Measurements from ENCODE around the gene HJURP.

Gene HJURP

GRCh38 chr2:233848276-233848675 lies 6.1 kb downstream of the HJURP start (continued):
- TF ChIP-seq, protein P1, sequence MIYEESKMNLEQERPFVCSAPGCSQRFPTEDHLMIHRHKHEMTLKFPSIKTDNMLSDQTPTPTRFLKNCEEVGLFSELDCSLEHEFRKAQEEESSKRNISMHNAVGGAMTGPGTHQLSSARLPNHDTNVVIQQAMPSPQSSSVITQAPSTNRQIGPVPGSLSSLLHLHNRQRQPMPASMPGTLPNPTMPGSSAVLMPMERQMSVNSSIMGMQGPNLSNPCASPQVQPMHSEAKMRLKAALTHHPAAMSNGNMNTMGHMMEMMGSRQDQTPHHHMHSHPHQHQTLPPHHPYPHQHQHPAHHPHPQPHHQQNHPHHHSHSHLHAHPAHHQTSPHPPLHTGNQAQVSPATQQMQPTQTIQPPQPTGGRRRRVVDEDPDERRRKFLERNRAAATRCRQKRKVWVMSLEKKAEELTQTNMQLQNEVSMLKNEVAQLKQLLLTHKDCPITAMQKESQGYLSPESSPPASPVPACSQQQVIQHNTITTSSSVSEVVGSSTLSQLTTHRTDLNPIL (CRISPR knock-in tag; IDR thresholded peaks at IDR 0.05; ENCODE audit: low read depth): no peak
- no peak for TF ChIP-seq ZFP3 (CRISPR knock-in tag; IDR thresholded peaks at IDR 0.05)
- no peak for TF ChIP-seq SNAI2 (CRISPR knock-in tag; IDR thresholded peaks at IDR 0.05)
- TF ChIP-seq, protein P2, sequence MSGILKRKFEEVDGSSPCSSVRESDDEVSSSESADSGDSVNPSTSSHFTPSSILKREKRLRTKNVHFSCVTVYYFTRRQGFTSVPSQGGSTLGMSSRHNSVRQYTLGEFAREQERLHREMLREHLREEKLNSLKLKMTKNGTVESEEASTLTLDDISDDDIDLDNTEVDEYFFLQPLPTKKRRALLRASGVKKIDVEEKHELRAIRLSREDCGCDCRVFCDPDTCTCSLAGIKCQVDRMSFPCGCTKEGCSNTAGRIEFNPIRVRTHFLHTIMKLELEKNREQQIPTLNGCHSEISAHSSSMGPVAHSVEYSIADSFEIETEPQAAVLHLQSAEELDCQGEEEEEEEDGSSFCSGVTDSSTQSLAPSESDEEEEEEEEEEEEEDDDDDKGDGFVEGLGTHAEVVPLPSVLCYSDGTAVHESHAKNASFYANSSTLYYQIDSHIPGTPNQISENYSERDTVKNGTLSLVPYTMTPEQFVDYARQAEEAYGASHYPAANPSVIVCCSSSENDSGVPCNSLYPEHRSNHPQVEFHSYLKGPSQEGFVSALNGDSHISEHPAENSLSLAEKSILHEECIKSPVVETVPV (CRISPR knock-in tag; IDR thresholded peaks at IDR 0.05): no peak
- TF ChIP-seq ZNF565 (CRISPR knock-in tag; conservative IDR thresholded peaks at IDR 0.05; ENCODE audit: low read depth): no peak
- TF ChIP-seq ZNF70 (CRISPR knock-in tag; IDR thresholded peaks at IDR 0.05): no peak
- TF ChIP-seq PPARA (CRISPR knock-in tag; IDR thresholded peaks at IDR 0.05; ENCODE audit: borderline replicate concordance): no peak

- TF ChIP-seq GLIS3 (CRISPR knock-in tag; IDR thresholded peaks at IDR 0.05) (no peak), RARB (CRISPR knock-in tag; IDR thresholded peaks at IDR 0.05) (no peak), CSDC2 (CRISPR knock-in tag; IDR thresholded peaks at IDR 0.05) (no peak), ZFP3 (CRISPR knock-in tag; IDR thresholded peaks at IDR 0.05) (no peak), ZNF565 (CRISPR knock-in tag; conservative IDR thresholded peaks at IDR 0.05; ENCODE audit: low read depth) (no peak), ZC3H10 (CRISPR knock-in tag; IDR thresholded peaks at IDR 0.05) (no peak), OSR1 (CRISPR knock-in tag; IDR thresholded peaks at IDR 0.05) (no peak), TCF4 (CRISPR knock-in tag; IDR thresholded peaks at IDR 0.05; ENCODE audit: borderline replicate concordance) (no peak), ZNF8 (CRISPR knock-in tag; IDR thresholded peaks at IDR 0.05) (no peak), ISL1 (CRISPR knock-in tag; IDR thresholded peaks at IDR 0.05) (no peak), ZNF70 (CRISPR knock-in tag; IDR thresholded peaks at IDR 0.05) (no peak), SNAI2 (CRISPR knock-in tag; IDR thresholded peaks at IDR 0.05) (no peak), TSHZ2 (CRISPR knock-in tag; IDR thresholded peaks at IDR 0.05) (no peak), PPARA (CRISPR knock-in tag; IDR thresholded peaks at IDR 0.05; ENCODE audit: borderline replicate concordance) (no peak), ZFP30 (CRISPR knock-in tag; IDR thresholded peaks at IDR 0.05) (no peak)
- TF ChIP-seq, protein P2 (CRISPR knock-in tag; IDR thresholded peaks at IDR 0.05): no peak
- ATAC-seq: no peak
These were observed 7.0 kb downstream of the HJURP start for GRCh38 chr2:233847248-233847898.

GRCh38 chr2:233846387-233847247 lies 7.7 kb downstream of the HJURP start:
- TF ChIP-seq ZFP3 (CRISPR knock-in tag; IDR thresholded peaks at IDR 0.05): no peak
- TF ChIP-seq TCF4 (CRISPR knock-in tag; IDR thresholded peaks at IDR 0.05; ENCODE audit: borderline replicate concordance): no peak
- 0 out of 2 replicates have a peak, but pooled peaks have one; percentile 37 for TF ChIP-seq TSHZ2 (CRISPR knock-in tag; IDR thresholded peaks at IDR 0.05)
- no peak; the same call in 2 of the 3 replicates for ATAC-seq

Measured in SK-N-SH treated with all-trans-retinoic acid at 6 μM for 48 hours (cell line).